ENCODE results near the gene WIPF3.
"Not testable (repeated sequence)": the region's sequence is repeated elsewhere in the genome, so short reads cannot be mapped to it uniquely, and the experiment has no call there.

The WIPF3 gene

GRCh38 chr7:29883462-29884398 is 77.4 kb downstream of the WIPF3 start:
- DNase-seq = no peak

DNA sequence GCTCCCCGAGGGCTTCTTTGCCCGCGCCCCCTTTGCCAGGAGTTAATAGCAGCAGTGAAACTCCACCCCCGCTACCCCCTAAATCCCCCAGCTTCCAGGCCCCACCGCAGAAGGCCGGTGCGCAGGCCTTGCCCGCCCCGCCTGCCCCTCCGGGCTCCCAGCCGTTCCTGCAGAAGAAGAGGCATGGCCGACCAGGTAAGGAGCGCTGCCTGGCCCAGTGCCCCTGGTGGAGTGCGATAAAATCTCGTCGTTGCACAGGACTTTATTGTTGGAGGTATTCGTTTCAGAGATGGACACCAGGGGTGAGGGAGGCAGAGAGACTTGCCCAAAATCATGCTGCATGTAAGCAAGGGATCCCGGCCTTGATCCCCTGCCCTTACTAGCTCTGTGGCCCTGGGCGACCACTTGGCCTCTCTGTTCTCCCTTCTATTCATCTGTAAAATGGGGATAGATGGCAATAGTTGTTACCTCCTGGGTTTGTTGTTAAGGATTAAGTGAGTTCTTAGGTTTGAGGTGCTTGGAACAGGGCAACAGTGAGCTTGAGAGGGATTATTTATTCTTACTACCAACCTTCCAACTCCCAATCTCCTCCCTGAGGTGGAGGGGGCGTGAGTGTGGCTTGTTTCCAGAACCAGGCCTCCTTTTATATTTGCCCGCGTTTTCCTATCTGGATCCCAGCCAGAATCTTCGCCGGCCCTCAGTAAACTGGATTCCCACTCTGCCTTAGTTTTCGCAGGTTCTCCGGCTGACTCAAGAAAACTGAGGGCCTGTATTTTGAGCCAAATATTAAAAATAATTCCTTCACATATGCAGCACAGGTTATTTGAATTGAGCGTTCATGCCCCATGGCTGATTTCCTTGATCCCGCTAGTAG is 78.3 kb downstream of the WIPF3 start:
- DNase-seq = no peak

- DNase-seq = no peak
These were observed 79.3 kb downstream of the WIPF3 start for GRCh38 chr7:29885626-29886025.

DNA sequence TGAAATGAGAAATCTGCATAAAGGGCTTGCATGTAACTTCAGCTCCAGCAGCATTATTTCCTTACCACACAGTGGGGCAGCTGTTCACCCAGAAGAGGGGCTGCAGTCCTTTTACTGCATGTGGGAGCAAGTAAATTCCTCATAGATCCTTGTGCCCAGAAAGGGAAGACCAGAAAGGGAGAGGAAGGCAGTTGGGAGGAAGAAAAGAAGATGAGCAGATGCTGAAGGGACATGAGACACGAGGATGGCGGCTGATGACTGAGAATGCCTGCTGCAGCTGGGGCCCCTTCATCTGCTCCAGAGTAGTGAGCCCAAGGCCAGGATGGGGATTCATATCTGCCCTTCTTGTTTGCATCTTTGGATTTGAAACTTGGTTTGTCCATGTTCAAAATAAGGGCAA is 80.5 kb downstream of the WIPF3 start:
- DNase-seq = no peak

DNA sequence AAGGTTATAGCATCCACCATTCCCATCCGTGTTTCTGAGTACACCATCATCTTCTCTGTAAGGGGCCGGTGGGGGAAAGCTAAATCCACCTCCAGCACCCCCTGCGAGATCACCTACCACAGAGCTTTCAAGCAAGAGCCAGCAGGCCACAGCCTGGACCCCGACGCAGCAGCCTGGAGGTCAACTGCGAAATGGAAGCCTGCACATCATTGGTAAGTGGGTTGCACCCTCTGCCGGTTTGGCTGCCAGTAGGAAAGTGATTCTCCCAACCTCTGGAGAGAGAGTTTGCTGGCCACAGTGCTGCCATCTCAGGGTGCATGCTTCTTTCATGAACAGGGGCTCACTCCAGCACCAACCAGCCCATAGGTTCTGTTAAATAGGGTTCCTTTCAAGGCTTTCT is 81.7 kb downstream of the WIPF3 start:
- DNase-seq = no peak

GRCh38 chr7:29889288-29889687 is 83.0 kb downstream of the WIPF3 start:
- DNase-seq = no peak

DNA sequence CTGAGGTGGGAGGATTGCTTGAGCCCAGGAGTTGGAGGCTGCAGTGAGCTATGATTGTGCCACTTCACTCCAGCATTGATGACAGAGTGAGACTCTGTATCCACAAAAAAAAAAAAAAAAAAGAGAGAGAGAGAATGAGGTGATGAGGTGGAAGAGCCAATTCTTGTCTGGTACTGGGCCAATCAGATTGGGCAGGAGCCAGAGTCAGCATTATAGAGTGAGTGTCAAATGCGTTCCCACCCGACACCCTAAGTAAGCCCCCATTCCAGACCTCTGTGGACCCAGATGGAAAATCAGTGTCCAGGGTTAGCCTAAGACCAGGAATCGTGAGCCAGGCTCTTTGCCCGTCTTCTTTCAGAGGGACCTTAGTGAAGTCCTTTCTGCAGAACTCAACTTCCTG is 83.9 kb downstream of the WIPF3 start:
- no peak for DNase-seq

DNA sequence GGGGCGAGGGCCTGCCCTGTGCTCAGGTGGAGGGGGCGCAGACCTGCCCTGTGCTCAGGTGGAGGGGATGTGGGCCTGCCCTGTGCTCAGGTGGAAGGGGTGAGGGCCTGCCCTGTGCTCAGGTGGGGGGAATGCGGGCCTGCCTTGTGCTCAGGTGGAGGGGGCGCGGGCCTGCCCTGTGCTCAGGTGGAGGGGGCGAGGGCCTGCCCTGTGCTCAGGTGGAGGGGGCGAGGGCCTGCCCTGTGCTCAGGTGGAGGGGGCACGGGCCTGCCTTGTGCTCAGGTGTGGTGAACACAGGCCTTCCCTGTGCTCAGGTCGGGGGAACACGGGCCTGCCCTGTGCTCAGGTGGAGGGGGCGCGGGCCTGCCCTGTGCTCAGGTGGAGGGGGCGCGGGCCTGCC is 84.5 kb downstream of the WIPF3 start:
- not testable (repeated sequence) for DNase-seq

- no peak for DNase-seq
These were observed 85.5 kb downstream of the WIPF3 start for GRCh38 chr7:29891766-29892165.

DNA sequence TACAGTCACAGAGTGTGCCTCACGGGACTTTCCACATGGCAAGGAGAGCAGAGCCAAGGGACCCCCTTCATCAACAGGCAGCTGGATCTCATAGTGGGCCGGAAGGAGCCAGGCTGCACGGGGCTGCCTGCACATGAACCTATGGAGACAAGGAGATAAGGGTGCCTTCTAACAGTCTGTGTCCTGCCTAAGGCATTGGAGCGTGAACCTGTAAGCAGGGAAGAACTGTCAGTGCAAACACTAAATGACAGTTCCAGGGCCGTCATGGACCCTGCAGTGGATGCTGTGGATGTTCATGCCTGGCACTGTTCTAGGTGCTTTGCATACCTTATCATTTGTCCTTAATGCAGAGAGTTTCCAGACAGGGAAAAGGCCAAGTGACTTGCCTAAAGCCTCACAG is 85.9 kb downstream of the WIPF3 start:
- no peak for DNase-seq

DNA sequence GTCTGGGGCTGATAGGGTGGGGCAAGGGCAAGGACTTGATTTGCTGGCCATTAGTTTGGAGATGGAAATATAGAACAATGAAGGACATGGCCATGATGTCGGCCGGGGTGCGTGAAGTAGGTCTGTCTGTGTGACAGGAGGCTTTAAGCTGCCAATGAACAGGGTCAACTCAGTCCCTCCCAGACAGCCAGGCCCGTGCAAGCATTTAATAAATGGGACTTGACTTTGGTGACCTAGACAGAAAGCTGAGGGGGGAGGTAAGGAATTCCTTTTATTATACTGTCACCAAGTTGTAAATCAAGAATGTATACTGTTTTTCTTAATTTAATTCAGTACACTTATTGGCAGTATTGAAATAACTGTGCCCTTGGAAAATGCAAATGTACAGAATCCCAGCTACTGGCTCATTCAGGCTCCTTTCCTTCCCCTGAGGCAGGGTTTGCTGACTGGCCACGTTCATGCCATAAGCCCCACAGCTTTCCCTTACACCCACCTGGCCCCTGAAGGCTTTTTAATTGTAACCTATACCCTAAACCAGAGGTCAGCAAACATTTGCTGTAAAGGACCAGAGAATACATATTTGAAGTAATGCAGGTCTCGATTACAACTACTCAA is 87.2 kb downstream of the WIPF3 start:
- DNase-seq = no peak

GRCh38 chr7:29894256-29894655 is 87.9 kb downstream of the WIPF3 start:
- no peak for DNase-seq

- no peak for DNase-seq
These were observed 89.3 kb downstream of the WIPF3 start for GRCh38 chr7:29895559-29895958.

- DNase-seq = no peak
These were observed 90.5 kb downstream of the WIPF3 start for GRCh38 chr7:29896685-29897411.

DNA sequence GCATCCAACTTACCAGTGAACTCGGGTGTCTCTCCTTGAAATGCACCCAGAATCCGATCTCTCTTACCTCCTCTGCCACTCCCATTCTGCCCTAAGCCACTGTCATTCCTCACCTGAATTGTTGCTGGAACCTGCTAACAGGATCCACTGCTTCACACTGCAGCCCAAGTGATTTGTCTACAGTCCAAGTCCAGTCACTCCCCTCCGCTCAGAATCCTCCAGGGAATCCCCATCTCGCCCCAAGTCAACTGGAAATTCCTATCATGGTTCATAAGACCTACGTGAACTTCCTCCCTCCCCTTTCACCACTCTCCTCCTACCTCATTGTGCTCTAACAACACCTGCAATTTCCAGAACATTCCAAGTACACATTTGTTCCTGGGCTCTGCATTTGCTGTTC is 92.0 kb downstream of the WIPF3 start:
- no peak for DNase-seq

DNA sequence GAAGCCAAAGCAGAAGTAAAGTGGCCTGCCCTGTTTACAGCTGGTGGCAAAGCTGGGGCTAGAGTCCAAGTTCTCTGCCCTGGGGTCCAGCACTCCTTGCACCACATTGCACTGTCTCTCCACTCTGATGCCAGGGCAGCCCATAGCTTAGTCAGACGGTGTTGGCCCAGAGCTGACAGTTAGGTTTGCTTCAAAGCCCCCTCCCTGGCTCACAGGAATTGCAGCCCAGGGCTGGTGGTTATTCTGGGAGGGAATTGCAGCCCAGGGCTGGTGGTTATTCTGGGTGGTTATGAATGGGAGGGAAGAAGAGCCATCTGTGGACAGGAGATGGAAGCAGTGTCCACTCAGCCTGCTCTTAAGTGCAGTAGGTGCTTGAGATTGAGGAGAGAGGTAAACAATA is 94.4 kb downstream of the WIPF3 start:
- DNase-seq = no peak

- DNase-seq = no peak
These were observed 100.1 kb downstream of the WIPF3 start for GRCh38 chr7:29906200-29907022.

DNA sequence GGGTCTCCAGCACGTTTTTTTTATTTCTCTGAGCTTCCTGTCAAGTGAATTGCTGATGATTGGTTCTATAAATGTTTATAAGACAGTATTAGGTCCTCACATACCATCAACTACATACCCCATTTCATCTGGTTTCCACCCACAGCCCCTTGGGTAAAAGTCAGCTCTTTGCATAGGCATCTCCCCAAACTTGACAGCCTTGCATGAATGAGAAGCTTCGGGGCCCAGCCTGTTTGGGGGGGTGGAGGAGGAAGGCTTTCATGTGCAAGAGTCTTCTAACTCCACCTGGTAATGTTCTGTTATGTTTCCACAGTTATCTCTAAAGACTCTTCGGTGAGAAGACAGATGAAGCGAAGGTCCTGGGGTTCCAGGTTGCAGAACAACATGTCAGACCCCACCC is 107.9 kb downstream of the WIPF3 start:
- DNase-seq = no peak

DNA sequence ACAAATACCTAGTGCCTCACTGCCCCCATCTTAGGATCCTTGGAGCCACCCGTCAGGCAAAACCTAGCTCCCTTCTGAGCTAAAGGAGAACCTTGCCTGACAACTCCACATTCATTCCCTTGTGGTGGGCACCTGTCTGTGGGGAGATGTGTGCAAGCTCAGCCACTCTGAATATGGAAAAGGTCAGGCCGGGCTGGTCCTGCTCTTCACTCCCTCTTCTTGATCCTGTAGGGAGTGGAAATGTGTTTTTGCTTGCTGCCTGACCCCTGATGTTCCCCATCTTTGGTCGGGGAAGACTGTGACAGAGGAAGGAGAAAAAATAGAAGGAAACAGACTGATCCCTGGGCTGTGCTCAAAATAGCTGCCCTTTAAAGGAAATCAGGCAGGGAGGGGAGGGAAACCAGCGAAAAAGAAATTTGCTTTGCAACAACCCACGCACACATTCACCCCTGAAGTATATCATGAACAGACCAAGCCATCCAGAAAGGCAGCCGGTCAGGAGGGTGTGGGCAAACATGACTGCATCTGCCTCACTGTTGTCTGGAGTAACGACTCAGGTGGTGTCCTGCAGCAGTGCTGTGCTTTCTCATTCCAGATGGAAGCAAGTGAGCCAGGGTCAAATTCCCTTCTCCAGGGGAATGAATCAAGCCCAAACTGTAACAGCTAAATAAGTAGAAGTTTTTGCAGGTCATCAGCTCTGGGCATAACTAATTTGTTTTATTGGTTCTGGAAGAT is 109.3 kb downstream of the WIPF3 start:
- no peak for DNase-seq

DNA sequence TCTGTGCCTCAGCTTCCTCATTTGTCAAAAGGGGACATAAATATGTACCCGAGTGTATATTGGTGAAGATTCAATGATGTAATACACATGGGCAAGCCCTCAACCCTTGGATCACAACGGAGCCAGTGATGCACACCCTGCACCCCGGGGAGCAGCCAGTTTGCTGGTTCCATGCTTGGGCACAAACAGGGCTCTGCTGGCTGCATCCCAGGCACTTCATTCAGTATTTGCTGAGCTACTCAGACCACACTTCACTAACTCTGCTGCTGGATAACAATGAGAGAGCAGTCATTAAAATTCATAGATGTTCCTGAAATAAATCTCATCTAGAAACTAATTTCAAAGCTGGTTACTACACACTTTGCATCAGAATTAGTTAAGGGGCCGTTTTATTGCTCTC is 111.3 kb downstream of the WIPF3 start:
- no peak for DNase-seq

- no peak for DNase-seq
These were observed 112.5 kb downstream of the WIPF3 start for GRCh38 chr7:29918850-29919249.

Measured in CD4-positive, alpha-beta T cell treated with Interleukin-4 for 1 hour (primary cell).